Fibroblast of lung (primary cell): ENCODE data around the gene SLC2A1.

Source experiments
- EZH2 ChIP-seq: IDR thresholded peaks from 2 replicates; pipeline ENCODE4 v1.5.1; 2012; ENCODE audit warnings: low read length, control low read depth, mild to moderate bottlenecking; ENCODE audit errors: missing control alignments
- TF ChIP-seq, protein P1 (sequence below), 2 donors: IDR thresholded peaks in 1 of 2; conservative IDR thresholded peaks in 1 of 2; 1 replicate in 1 of 2; 2 replicates in 1 of 2; pipeline ENCODE4 v1.5.1; 2011 to 2012; ENCODE audit warnings: low read length in 2 of 2, control low read depth in 1 of 2, inconsistent platforms in 1 of 2, low read depth in 1 of 2, mild to moderate bottlenecking in 1 of 2

DNA sequence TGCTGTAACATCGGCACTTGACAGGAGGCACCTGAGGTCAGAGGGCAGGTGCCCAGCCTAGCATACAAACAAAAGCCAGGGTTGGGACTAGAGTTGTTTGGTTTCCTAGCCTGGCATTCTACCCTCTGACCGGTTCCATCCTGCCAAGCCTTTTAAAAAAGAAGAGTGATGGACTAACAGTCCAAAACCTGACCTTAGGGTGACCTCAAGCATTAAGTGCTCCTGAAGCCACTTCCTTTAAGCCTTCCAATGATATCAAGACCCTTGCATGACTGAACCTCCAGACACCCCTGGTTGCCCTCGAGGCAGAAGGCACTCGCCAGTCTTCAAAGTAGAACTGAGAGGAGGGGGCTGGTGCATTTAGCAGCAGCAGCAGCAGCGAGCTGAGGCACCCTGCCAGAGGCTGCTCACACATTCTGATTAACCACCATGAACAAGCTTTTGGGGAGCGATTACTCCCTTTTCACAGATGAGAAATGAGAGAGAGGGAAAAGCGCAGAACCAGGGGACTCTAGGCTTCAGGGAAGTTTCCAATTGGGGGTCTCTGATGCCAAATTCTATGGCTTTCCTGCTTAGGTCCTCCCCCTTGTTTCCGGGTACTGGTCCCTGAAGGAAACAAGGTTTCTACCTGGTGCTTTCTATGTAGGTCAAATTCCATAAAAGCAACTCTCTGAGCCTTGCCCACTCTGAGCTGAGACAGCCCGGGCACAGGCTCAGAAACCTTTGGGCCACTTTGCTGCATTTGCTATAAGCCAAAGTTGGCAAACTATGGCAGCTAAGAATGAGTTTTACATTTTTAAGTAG is 9.2 kb downstream of the SLC2A1 start:
- no peak for TF ChIP-seq EZH2
- TF ChIP-seq, protein P1, sequence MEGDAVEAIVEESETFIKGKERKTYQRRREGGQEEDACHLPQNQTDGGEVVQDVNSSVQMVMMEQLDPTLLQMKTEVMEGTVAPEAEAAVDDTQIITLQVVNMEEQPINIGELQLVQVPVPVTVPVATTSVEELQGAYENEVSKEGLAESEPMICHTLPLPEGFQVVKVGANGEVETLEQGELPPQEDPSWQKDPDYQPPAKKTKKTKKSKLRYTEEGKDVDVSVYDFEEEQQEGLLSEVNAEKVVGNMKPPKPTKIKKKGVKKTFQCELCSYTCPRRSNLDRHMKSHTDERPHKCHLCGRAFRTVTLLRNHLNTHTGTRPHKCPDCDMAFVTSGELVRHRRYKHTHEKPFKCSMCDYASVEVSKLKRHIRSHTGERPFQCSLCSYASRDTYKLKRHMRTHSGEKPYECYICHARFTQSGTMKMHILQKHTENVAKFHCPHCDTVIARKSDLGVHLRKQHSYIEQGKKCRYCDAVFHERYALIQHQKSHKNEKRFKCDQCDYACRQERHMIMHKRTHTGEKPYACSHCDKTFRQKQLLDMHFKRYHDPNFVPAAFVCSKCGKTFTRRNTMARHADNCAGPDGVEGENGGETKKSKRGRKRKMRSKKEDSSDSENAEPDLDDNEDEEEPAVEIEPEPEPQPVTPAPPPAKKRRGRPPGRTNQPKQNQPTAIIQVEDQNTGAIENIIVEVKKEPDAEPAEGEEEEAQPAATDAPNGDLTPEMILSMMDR (conservative IDR thresholded peaks at IDR 0.05 in 1 of 2, IDR thresholded peaks at IDR 0.05 in 1 of 2; ENCODE audit: low read depth in 1 of 2, low read length in 2 of 2) = no peak
